H1 (cell line): ENCODE measurements around the gene MICU2. TPM values are rescaled to one million over a fixed set of nuclear protein-coding genes. Genes with fewer than 3 reads are reported as not detected.

Experiments
- EGR1 ChIP-seq: IDR thresholded peaks from 2 replicates; pipeline ENCODE4 v1.6.1; 2011; ENCODE audit warnings: low read depth, low read length, borderline replicate concordance
- JUND ChIP-seq: IDR thresholded peaks from 2 replicates; pipeline ENCODE4 v1.6.1; 2011; ENCODE audit warnings: mild to moderate bottlenecking, improper control_type of control experiment, low read length
- KDM4A ChIP-seq: IDR thresholded peaks from one replicate; pipeline ENCODE4 v1.7.1; 2012; ENCODE audit warnings: low read depth, mild to moderate bottlenecking, moderate library complexity, low read length, inconsistent platforms; ENCODE audit not compliant: severe bottlenecking
- MAFK ChIP-seq: IDR thresholded peaks from 2 replicates; pipeline ENCODE4 v1.6.1; 2012; ENCODE audit warnings: low read depth, mild to moderate bottlenecking, improper control_type of control experiment, low read length
- SP4 ChIP-seq: IDR thresholded peaks from 2 replicates; pipeline ENCODE4 v1.6.1; 2012; ENCODE audit warnings: low read length, inconsistent platforms
- polyA plus RNA-seq, 7 experiments: library from polyadenylated mRNA; depleted of rRNA in 3 of 7; stranded (reverse) in 5 of 7; unstranded in 2 of 7; fragments of >200 nt in 5 of 7; fragments of 200-250 nt in 2 of 7; gene quantifications; 1 replicate in 5 of 7; 2 replicates in 1 of 7; 4 replicates in 1 of 7; pipeline versions ENCODE4 v1.2.1 to v1.2.3, GENCODE V29; 2011 to 2013; ENCODE audit warnings: missing spikeins in 2 of 7, mixed read lengths in 2 of 7
- total RNA-seq: library from RNA; stranded (reverse); fragmentation: NEBNext Ultra II Directional; extraction: Animal tissue kit (Norgen Biotek cat#: 25700); gene quantifications from 2 replicates; pipeline ENCODE4 v1.2.1, GENCODE V29; 2021

The MICU2 gene
- total and polyA plus RNA-seq, 2 of the 8 experiments (the other 6 are each of a cell fraction or from before 2014, with no cell fraction given) = 34.6 to 36.5 TPM

- no peak for TF ChIP-seq KDM4A
- TF ChIP-seq SP4 = no peak
- no peak for TF ChIP-seq JUND
- TF ChIP-seq MAFK = no peak
- TF ChIP-seq EGR1 = no peak
Measured at GRCh38 chr13:21537105-21537504, 66.9 kb downstream of the MICU2 start (continued).
